NCI-H1105 (cell line): ENCODE data around the gene SRC.

Source experiments
- DNase-seq: peaks from one replicate; lab custom pipeline; 2025; lab: John Stamatoyannopoulos, UW

SRC gene

GRCh38 chr20:37382482-37383120 is 36.7 kb downstream of the SRC start:
- DNase-seq = no peak

- DNase-seq = no peak
Observed at GRCh38 chr20:37383229-37383989, 37.5 kb downstream of the SRC start.

GRCh38 chr20:37384683-37385174 is 38.8 kb downstream of the SRC start:
- peak; percentile 12 for DNase-seq

- no peak for DNase-seq
Observed at GRCh38 chr20:37385176-37385575, 39.2 kb downstream of the SRC start.

GRCh38 chr20:37385659-37386504 is 39.9 kb downstream of the SRC start:
- no peak for DNase-seq

GRCh38 chr20:37386505-37387251 is 40.7 kb downstream of the SRC start:
- DNase-seq = no peak

GRCh38 chr20:37387519-37388269 is 41.8 kb downstream of the SRC start:
- no peak for DNase-seq

GRCh38 chr20:37388831-37389230 is 42.9 kb downstream of the SRC start:
- no peak for DNase-seq

GRCh38 chr20:37389241-37389747 is 43.4 kb downstream of the SRC start:
- DNase-seq = no peak

GRCh38 chr20:37389844-37390275 is 43.9 kb downstream of the SRC start:
- DNase-seq = no peak

- DNase-seq = no peak
Observed at GRCh38 chr20:37390503-37390890, 44.6 kb downstream of the SRC start.

- DNase-seq = no peak
Observed at GRCh38 chr20:37390891-37391525, 45.1 kb downstream of the SRC start.

- no peak for DNase-seq
Observed at GRCh38 chr20:37392441-37393195, 46.7 kb downstream of the SRC start.

GRCh38 chr20:37393196-37393862 is 47.4 kb downstream of the SRC start:
- DNase-seq = no peak

- no peak for DNase-seq
Observed at GRCh38 chr20:37393863-37394542, 48.1 kb downstream of the SRC start.

- DNase-seq = no peak
Observed at GRCh38 chr20:37394543-37395409, 48.8 kb downstream of the SRC start.

- no peak for DNase-seq
Observed at GRCh38 chr20:37395410-37395797, 49.5 kb downstream of the SRC start.
